ENCODE data around the gene COL5A2. TPM values are rescaled to one million over a fixed set of nuclear protein-coding genes. Genes with fewer than 3 reads are reported as not detected.

COL5A2 gene
- total RNA-seq, 1 experiment from 2014 or later, result 0.67 TPM

DNA sequence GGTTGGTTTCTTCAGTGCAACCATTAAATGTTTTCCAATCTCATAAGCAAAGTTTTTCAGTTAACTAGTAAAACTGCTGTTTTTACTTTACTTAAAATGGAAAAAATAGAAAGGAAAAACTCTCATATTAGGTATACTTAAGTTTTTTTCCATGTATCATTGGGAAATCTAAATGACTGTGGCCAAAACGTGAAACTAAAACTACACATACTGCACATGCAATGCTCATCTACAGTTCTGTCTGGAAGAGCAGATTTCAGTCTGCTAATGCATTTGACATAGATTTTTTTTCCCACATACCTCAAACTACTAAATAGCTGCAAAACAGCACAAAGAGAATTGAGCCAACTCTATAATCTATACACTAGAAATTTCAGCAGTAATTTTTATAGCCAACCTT lies 62.6 kb downstream of the COL5A2 start:
- no peak for DNase-seq
- no peak overlapping the region for H3K4me3 ChIP-seq (ENCODE audit: low read length)
- H4K20me1 ChIP-seq (ENCODE audit: insufficient read depth, low read depth, low read length), result no peaks in the 10 kb centered on the region
- no peak overlapping the region for H3K27ac ChIP-seq (ENCODE audit: low read length)
- no peaks in the 10 kb centered on the region for H3K9me3 ChIP-seq (ENCODE audit: low read length)
- no peak overlapping the region for H2AFZ ChIP-seq (ENCODE audit: low read length)
- H3K4me1 ChIP-seq (ENCODE audit: low read length), result no peaks in the 10 kb centered on the region
- no peaks in the 10 kb centered on the region for H3K36me3 ChIP-seq (ENCODE audit: insufficient read depth, low read length)
- H3K9me2 ChIP-seq (replicated peaks; ENCODE audit: insufficient read depth, low read length), result no peaks in the 10 kb centered on the region
- no peak overlapping the region for H3K4me2 ChIP-seq (ENCODE audit: low read depth, low read length, poor library complexity, severe bottlenecking)
- no peak overlapping the region for H3K9ac ChIP-seq (ENCODE audit: low read length)
- no peaks in the 10 kb centered on the region for H3K79me2 ChIP-seq (ENCODE audit: low read length)
- no peaks in the 10 kb centered on the region for H3K27me3 ChIP-seq (ENCODE audit: low read length)

DNA sequence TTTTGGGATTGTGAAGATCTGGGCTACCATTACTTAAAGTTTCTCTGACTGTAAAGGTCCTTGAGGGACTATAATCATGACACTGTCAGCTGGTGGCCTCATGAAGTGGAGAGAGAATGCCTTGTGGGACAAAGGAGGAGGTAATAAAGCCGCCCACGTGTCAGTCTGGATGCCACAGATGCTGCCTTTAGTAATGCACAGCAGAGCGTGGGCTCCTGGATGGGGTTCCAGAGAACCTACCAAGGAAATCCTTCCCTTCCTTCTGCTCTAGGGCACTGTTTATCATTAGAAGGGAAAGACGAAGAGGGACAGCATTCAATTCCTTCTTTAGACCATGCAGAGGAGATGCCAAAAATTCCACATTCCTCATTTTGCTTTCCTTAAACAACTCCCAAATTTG lies 63.5 kb downstream of the COL5A2 start:
- H3K9ac ChIP-seq (ENCODE audit: low read length), result no peak overlapping the region
- DNase-seq, result no peak
- no peaks in the 10 kb centered on the region for H3K4me1 ChIP-seq (ENCODE audit: low read length)
- H4K20me1 ChIP-seq (ENCODE audit: insufficient read depth, low read depth, low read length), result no peaks in the 10 kb centered on the region
- no peaks in the 10 kb centered on the region for H3K36me3 ChIP-seq (ENCODE audit: insufficient read depth, low read length)
- H3K9me3 ChIP-seq (ENCODE audit: low read length), result no peaks in the 10 kb centered on the region
- no peak overlapping the region for H3K27ac ChIP-seq (ENCODE audit: low read length)
- no peaks in the 10 kb centered on the region for H3K79me2 ChIP-seq (ENCODE audit: low read length)
- no peak overlapping the region for H3K4me2 ChIP-seq (ENCODE audit: low read depth, low read length, poor library complexity, severe bottlenecking)
- H3K4me3 ChIP-seq (ENCODE audit: low read length), result no peak overlapping the region
- H2AFZ ChIP-seq (ENCODE audit: low read length), result no peak overlapping the region
- no peaks in the 10 kb centered on the region for H3K9me2 ChIP-seq (replicated peaks; ENCODE audit: insufficient read depth, low read length)
- no peaks in the 10 kb centered on the region for H3K27me3 ChIP-seq (ENCODE audit: low read length)

DNA sequence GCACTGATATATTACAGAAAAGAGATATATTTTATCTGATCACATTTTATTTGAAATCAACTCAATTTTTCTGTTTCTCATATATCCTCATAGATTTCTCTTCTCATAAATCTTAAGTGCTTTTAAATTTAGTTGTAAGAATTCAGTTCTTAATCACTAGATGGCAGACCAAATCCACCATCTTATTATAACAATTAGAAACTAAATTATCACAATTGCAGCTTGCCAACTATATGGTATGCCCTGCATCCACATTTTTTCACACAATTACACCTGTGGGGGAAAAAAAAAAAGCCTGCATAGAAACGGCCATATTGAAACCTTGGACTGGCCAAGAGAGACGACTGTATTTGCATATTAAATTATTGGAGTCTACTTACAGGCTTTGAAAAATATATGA lies 64.4 kb downstream of the COL5A2 start:
- no peaks in the 10 kb centered on the region for H3K4me1 ChIP-seq (ENCODE audit: low read length)
- H3K36me3 ChIP-seq (ENCODE audit: insufficient read depth, low read length), result no peaks in the 10 kb centered on the region
- H3K4me3 ChIP-seq (ENCODE audit: low read length), result no peak overlapping the region
- H3K79me2 ChIP-seq (ENCODE audit: low read length), result no peaks in the 10 kb centered on the region
- no peaks in the 10 kb centered on the region for H3K27me3 ChIP-seq (ENCODE audit: low read length)
- H2AFZ ChIP-seq (ENCODE audit: low read length), result no peak overlapping the region
- no peaks in the 10 kb centered on the region for H4K20me1 ChIP-seq (ENCODE audit: insufficient read depth, low read depth, low read length)
- H3K4me2 ChIP-seq (ENCODE audit: low read depth, low read length, poor library complexity, severe bottlenecking), result no peak overlapping the region
- H3K9me3 ChIP-seq (ENCODE audit: low read length), result no peaks in the 10 kb centered on the region
- no peak overlapping the region for H3K27ac ChIP-seq (ENCODE audit: low read length)
- H3K9ac ChIP-seq (ENCODE audit: low read length), result no peak overlapping the region
- no peak for DNase-seq
- H3K9me2 ChIP-seq (replicated peaks; ENCODE audit: insufficient read depth, low read length), result no peaks in the 10 kb centered on the region

GRCh38 chr2:189113963-189114362 lies 65.6 kb downstream of the COL5A2 start:
- H3K4me1 ChIP-seq (ENCODE audit: low read length), result no peaks in the 10 kb centered on the region
- H3K4me2 ChIP-seq (ENCODE audit: low read depth, low read length, poor library complexity, severe bottlenecking), result no peak overlapping the region
- H3K27ac ChIP-seq (ENCODE audit: low read length), result no peak overlapping the region
- H3K27me3 ChIP-seq (ENCODE audit: low read length), result no peaks in the 10 kb centered on the region
- H3K9me2 ChIP-seq (replicated peaks; ENCODE audit: insufficient read depth, low read length), result no peaks in the 10 kb centered on the region
- H3K9me3 ChIP-seq (ENCODE audit: low read length), result no peaks in the 10 kb centered on the region
- no peak overlapping the region for H3K4me3 ChIP-seq (ENCODE audit: low read length)
- no peak overlapping the region for H3K9ac ChIP-seq (ENCODE audit: low read length)
- no peak for DNase-seq
- no peaks in the 10 kb centered on the region for H4K20me1 ChIP-seq (ENCODE audit: insufficient read depth, low read depth, low read length)
- no peaks in the 10 kb centered on the region for H3K36me3 ChIP-seq (ENCODE audit: insufficient read depth, low read length)
- no peak overlapping the region for H2AFZ ChIP-seq (ENCODE audit: low read length)
- no peaks in the 10 kb centered on the region for H3K79me2 ChIP-seq (ENCODE audit: low read length)

GRCh38 chr2:189111063-189111715 lies 68.4 kb downstream of the COL5A2 start:
- no peak for DNase-seq
- Histone ChIP-seq H2AFZ (ENCODE audit: low read length) (no peak overlapping the region), H3K9me2 (replicated peaks; ENCODE audit: insufficient read depth, low read length) (no peaks in the 10 kb centered on the region), H3K9ac (ENCODE audit: low read length) (no peak overlapping the region), H3K4me2 (ENCODE audit: low read depth, low read length, poor library complexity, severe bottlenecking) (no peak overlapping the region), H3K4me1 (ENCODE audit: low read length) (no peaks in the 10 kb centered on the region), H3K9me3 (ENCODE audit: low read length) (no peaks in the 10 kb centered on the region), H3K27me3 (ENCODE audit: low read length) (no peaks in the 10 kb centered on the region), H3K27ac (ENCODE audit: low read length) (no peak overlapping the region), H3K79me2 (ENCODE audit: low read length) (no peaks in the 10 kb centered on the region), H3K4me3 (ENCODE audit: low read length) (no peak overlapping the region), H4K20me1 (ENCODE audit: insufficient read depth, low read depth, low read length) (no peaks in the 10 kb centered on the region), H3K36me3 (ENCODE audit: insufficient read depth, low read length) (no peaks in the 10 kb centered on the region)

DNA sequence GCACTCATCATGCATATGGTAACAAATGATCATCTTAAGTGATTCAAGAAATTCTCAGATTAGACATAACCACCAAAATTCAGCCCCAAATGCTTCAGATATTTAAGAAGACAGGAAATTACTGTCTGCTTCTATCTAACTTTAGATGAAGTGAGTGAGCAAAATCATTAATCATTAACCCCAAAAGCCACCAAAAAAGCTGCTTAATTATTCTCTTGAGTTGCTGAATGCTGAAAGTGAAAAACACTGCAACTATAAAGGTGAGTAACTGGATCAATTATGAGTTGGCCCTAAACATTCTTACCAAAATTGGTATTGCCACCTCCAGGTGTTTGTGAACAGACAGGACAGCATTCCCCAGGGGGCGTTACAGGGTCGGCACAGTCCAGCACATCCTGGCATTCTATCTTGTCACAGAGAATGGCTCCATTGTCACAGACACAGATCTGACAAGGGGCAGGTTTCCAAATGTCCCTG lies 69.6 kb downstream of the COL5A2 start:
- no peaks in the 10 kb centered on the region for H4K20me1 ChIP-seq (ENCODE audit: insufficient read depth, low read depth, low read length)
- no peak overlapping the region for H3K4me3 ChIP-seq (ENCODE audit: low read length)
- H2AFZ ChIP-seq (ENCODE audit: low read length), result no peak overlapping the region
- H3K36me3 ChIP-seq (ENCODE audit: insufficient read depth, low read length), result no peaks in the 10 kb centered on the region
- H3K4me1 ChIP-seq (ENCODE audit: low read length), result no peaks in the 10 kb centered on the region
- no peak overlapping the region for H3K9ac ChIP-seq (ENCODE audit: low read length)
- no peak overlapping the region for H3K27ac ChIP-seq (ENCODE audit: low read length)
- H3K9me3 ChIP-seq (ENCODE audit: low read length), result no peaks in the 10 kb centered on the region
- H3K79me2 ChIP-seq (ENCODE audit: low read length), result no peaks in the 10 kb centered on the region
- DNase-seq, result no peak
- H3K27me3 ChIP-seq (ENCODE audit: low read length), result no peaks in the 10 kb centered on the region
- no peak overlapping the region for H3K4me2 ChIP-seq (ENCODE audit: low read depth, low read length, poor library complexity, severe bottlenecking)
- no peaks in the 10 kb centered on the region for H3K9me2 ChIP-seq (replicated peaks; ENCODE audit: insufficient read depth, low read length)

DNA sequence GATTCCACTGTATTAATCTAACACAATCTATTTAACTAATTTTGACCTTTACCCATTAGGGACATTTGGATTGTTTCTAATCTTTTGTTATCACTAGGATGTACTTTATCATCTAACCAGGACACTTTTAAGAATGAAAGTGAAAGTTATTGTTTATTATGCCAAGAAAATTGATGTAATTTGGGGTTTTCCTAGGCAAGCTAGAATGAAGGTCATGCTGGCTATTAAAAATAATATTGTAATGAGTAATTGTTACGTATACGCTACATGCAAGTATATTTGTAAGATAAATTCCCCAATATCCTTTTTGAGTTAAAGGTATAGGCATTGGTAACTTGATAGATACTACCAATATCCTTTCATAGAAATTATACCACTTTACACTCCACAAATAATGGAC lies 74.6 kb downstream of the COL5A2 start:
- H2AFZ ChIP-seq (ENCODE audit: low read length), result no peak overlapping the region
- DNase-seq, result no peak
- H3K4me3 ChIP-seq (ENCODE audit: low read length), result no peak overlapping the region
- H3K36me3 ChIP-seq (ENCODE audit: insufficient read depth, low read length), result no peaks in the 10 kb centered on the region
- no peaks in the 10 kb centered on the region for H3K9me2 ChIP-seq (replicated peaks; ENCODE audit: insufficient read depth, low read length)
- no peaks in the 10 kb centered on the region for H3K27me3 ChIP-seq (ENCODE audit: low read length)
- H3K27ac ChIP-seq (ENCODE audit: low read length), result no peak overlapping the region
- H3K9me3 ChIP-seq (ENCODE audit: low read length), result no peaks in the 10 kb centered on the region
- no peak overlapping the region for H3K9ac ChIP-seq (ENCODE audit: low read length)
- no peak overlapping the region for H3K4me2 ChIP-seq (ENCODE audit: low read depth, low read length, poor library complexity, severe bottlenecking)
- no peaks in the 10 kb centered on the region for H4K20me1 ChIP-seq (ENCODE audit: insufficient read depth, low read depth, low read length)
- no peaks in the 10 kb centered on the region for H3K4me1 ChIP-seq (ENCODE audit: low read length)
- H3K79me2 ChIP-seq (ENCODE audit: low read length), result no peaks in the 10 kb centered on the region

DNA sequence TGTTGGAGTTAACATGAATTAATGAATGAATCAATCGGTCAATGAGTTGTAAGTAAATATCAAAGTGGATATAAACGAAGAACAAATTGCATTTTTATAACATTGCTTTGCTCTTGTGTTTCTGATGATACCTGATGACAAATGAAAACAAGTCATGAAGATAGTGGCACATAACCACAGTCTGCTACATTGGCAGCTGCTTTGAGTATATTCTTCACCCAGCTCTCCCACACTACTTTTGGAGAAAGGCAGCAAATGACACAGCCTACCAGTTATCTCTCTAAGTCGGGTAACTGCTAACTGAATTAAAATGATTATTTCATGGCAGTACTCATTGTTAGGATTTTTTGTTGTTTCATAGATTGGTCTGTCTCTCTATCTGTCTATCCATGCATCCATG lies 76.8 kb downstream of the COL5A2 start:
- no peaks in the 10 kb centered on the region for H4K20me1 ChIP-seq (ENCODE audit: insufficient read depth, low read depth, low read length)
- H3K4me1 ChIP-seq (ENCODE audit: low read length), result no peaks in the 10 kb centered on the region
- no peak overlapping the region for H3K4me3 ChIP-seq (ENCODE audit: low read length)
- H3K9me2 ChIP-seq (replicated peaks; ENCODE audit: insufficient read depth, low read length), result no peaks in the 10 kb centered on the region
- no peak for DNase-seq
- no peaks in the 10 kb centered on the region for H3K9me3 ChIP-seq (ENCODE audit: low read length)
- no peak overlapping the region for H3K27ac ChIP-seq (ENCODE audit: low read length)
- no peaks in the 10 kb centered on the region for H3K27me3 ChIP-seq (ENCODE audit: low read length)
- no peaks in the 10 kb centered on the region for H3K36me3 ChIP-seq (ENCODE audit: insufficient read depth, low read length)
- no peak overlapping the region for H3K9ac ChIP-seq (ENCODE audit: low read length)
- no peak overlapping the region for H3K4me2 ChIP-seq (ENCODE audit: low read depth, low read length, poor library complexity, severe bottlenecking)
- H2AFZ ChIP-seq (ENCODE audit: low read length), result no peak overlapping the region
- no peaks in the 10 kb centered on the region for H3K79me2 ChIP-seq (ENCODE audit: low read length)
